NCI-H2171 treated with DMSO at 0.1 percent for 48 hours (cell line): Measurements from ENCODE around the gene LRP8.
A peak's percentile ranks its signal among the peaks of the same experiment; 100 is the strongest.
"Not testable (repeated sequence)": the region's sequence is repeated elsewhere in the genome, so short reads cannot be mapped to it uniquely, and the experiment has no call there.

Source experiments
- DNase-seq: peaks from one replicate; lab custom pipeline; 2025; lab: John Stamatoyannopoulos, UW

LRP8 gene

DNA sequence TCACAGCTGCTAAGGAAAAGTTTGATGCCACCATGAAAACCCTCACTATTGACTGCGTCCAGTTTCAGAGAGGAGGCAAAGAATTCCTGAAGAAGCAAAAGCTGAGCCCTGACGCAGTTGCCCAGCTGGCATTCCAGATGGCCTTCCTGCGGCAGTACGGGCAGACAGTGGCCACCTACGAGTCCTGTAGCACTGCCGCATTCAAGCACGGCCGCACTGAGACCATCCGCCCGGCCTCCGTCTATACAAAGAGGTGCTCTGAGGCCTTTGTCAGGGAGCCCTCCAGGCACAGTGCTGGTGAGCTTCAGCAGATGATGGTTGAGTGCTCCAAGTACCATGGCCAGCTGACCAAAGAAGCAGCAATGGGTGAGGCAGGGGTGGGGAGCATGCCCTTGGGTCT, 116.9 kb downstream of the LRP8 start:
- DNase-seq: no peak

DNA sequence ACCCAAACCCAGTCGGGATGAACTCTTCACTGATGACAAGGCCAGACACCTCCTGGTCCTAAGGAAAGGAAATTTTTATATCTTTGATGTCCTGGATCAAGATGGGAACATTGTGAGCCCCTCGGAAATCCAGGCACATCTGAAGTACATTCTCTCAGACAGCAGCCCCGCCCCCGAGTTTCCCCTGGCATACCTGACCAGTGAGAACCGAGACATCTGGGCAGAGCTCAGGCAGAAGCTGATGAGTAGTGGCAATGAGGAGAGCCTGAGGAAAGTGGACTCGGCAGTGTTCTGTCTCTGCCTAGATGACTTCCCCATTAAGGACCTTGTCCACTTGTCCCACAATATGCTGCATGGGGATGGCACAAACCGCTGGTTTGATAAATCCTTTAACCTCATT, 117.5 kb downstream of the LRP8 start:
- DNase-seq: no peak

GRCh38 chr1:53207726-53208125, 120.1 kb downstream of the LRP8 start:
- DNase-seq: no peak

- no peak for DNase-seq
Observed at GRCh38 chr1:53206735-53207379, 121.0 kb downstream of the LRP8 start.

DNA sequence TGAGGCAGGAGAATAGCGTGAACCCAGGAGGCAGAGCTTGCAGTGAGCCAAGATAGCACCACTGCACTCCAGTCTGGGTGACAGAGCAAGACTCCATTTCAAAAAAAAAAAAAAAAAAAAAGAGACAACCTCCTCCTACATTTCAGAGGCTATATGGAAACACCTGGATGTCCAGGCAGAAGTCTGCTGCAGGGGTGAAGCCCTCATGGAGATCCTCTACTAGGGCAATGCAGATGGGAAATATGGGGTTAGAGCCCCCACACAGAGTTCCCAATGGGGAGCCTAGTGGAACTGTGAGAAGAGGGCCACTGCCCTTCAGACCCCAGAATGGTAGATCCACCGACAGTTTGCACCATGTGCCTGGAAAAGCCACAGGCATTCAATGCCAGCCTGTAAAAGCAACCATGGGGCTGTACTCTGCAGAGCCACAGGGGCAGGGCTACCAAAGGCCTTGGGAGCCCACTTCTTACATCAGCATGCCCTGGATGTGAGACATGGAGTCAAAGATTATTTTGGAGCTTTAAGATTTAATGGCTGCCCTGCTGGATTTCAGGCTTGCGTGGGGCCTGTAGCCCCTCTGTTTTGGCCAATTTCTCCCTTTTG, 121.7 kb downstream of the LRP8 start:
- not testable (repeated sequence) for DNase-seq

GRCh38 chr1:53205496-53205895, 122.4 kb downstream of the LRP8 start:
- not testable (repeated sequence) for DNase-seq

- no peak for DNase-seq
Observed at GRCh38 chr1:53203466-53203865, 124.4 kb downstream of the LRP8 start.

DNA sequence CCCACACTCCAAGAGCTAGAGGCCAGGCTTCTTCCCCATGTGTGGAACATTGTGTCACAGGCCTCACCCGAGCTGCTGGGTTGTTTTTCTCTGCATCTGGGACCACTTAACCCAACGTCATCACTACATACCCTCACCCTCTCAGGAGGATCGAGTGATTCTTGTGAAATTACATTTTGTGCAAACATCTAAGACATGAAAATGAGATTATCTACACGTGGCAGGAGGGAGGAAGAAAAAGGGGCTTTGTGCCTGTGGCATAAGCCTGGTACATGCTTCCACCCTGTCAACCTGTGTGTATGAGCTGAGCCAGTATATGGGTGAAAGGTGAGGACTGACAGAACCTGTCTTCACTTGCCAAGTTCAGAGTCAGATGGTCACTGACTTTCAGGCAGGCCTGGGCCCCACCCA, 129.6 kb downstream of the LRP8 start:
- no peak for DNase-seq

DNA sequence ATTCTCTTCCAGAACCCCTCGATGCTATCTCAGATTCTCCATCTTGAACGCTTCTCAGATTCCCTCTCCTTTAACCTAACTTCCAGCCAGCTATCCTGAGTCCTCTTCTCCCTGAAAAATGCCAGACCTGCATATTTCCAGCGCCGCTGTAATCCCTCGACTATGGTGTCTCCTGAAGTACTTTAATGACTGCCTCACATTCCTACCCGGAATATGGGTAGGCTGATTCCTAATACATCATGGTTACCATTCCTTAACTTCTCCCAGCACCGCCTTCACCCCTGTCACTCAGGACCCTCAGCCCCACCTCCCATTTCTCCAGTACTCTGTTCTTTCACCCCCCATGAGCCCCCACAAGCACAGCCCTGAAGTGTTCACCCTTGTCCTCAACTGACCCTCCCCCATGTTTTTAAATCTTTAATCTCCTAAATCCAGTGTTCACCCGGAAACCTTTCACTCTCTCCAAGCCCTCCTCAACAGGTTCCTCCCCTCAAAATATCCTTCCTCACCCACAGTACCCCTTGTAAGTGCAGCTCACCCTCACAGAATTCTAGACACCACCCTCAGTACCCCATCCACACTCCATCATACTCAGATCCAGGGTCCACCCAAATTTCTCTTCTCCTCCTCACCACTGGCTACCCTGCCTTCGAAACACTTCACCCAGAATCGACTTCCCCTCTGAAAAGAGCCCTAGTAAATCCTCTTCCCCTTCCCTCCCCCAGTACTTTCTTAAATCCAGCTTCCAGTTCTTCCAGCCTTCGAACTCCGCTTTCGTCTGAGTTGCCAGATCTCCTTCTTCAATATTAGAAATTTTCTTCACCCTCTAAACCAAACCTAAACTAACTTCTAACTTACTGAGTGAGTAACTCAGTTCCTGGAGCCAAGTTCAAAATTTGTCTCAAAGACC, 130.3 kb downstream of the LRP8 start:
- DNase-seq: no peak

- DNase-seq: peak; percentile 95
Observed at GRCh38 chr1:53196485-53197290, 131.2 kb downstream of the LRP8 start, which contains the start of gene CPT2. TSS of gene CPT2 (plus strand) at chr1:53196824. CDS start at chr1:53196944, 120 bp downstream.

DNA sequence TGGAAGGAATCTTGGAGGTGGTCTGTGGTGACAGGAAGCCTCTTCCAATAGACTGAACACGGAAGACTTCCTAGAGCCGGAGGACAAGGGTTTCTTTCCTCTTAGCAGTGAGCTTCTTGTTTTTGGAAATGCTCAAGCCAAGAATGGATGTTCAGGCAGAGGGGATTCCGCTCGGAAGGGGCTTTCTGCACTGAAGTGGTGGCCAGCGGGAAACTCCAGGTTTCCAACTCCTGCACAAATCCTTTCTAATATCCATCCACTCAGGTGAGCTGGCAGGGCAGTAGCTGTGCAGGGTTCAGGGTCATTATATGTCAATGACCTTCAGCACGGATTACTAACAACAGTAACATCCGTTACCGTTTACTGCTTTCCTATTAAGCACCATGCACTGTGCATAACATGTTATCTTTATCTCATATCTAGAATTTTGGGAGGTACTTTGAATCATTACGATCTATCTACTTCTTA, 131.8 kb downstream of the LRP8 start:
- no peak for DNase-seq

DNA sequence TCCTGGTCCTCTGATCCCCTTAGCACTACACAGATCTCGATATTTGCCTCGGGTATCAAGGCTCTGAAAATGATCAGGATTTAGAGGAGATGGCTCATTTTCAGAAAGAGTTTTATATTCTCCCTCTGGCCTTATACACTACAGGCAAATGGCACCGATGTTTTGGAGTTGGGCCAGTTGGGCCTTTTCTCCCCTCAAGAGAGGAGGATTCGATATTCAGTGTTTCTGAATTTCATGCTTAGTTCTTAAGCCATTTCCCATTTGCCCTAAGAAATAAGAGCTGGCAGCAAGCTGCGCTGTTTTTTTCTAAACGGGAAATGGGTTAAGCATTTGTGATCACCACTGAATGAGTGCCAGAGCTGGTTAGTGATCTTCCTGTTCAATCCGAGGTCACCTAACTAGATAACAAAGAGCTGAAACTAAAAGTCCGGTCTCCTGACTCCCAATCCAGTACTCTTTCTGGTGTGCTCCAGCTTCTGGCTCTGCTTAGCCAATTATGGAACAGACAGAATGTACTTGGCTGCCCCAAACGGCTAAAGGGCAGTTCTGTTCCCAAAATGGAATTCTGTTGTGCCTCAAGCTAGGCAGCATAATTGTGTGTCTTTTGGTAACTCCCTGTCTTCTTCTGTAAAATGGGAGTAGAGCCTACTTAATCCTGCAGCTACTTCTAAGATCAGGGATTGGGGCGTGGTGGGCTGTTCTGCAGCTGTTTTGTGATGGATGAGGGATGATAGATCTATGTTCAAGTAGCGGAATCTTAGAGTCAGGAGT, 132.4 kb downstream of the LRP8 start:
- no peak for DNase-seq
